Measurements from ENCODE around the gene LRRN4.

DNA sequence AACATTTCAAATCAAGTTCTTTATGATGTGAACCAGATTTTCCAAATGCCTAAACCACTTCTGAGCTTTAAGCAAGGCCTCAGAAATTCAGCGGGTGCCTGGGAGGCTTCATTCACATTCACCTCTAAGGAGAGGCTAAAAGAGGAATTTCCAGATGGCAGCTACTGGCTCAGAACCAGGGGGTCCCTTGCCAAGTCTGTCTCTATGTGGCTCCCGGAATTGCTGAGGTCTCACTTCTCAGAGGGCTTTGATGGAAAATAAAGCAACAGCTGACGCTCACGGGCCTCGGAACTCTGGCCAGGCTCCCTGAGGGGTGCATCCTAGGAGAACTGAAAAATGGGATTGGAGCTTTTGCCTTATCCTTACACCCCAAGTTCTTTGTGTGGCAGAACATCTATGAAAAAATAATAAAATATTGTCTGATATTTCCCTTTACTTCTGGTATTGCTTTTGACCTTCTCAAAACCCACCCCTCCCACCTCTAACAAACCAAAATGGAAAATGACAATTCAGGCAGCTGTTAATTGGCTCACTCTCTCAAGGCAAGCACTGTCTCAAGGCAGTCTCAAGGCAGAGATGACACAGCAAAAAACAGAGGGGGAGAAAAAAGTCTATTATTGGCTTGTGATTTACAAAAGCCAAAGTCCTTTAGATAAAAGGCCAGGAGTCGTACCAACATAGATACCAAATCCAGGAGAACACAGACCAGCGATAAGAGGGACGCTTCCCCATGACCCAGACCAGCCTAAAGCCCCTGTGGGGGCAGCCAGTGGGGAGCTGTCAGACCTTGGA, 21.8 kb upstream of the LRRN4 start:
- TF ChIP-seq POLR2A (IDR thresholded peaks at IDR 0.05) = no peak
- TF ChIP-seq, protein P1, sequence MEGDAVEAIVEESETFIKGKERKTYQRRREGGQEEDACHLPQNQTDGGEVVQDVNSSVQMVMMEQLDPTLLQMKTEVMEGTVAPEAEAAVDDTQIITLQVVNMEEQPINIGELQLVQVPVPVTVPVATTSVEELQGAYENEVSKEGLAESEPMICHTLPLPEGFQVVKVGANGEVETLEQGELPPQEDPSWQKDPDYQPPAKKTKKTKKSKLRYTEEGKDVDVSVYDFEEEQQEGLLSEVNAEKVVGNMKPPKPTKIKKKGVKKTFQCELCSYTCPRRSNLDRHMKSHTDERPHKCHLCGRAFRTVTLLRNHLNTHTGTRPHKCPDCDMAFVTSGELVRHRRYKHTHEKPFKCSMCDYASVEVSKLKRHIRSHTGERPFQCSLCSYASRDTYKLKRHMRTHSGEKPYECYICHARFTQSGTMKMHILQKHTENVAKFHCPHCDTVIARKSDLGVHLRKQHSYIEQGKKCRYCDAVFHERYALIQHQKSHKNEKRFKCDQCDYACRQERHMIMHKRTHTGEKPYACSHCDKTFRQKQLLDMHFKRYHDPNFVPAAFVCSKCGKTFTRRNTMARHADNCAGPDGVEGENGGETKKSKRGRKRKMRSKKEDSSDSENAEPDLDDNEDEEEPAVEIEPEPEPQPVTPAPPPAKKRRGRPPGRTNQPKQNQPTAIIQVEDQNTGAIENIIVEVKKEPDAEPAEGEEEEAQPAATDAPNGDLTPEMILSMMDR (IDR thresholded peaks at IDR 0.05) = no peak

Measured in testis (tissue), 2 donors.